GM18519 (cell line): ENCODE results near the gene HEPACAM.

ENCODE experiments used
- ATAC-seq: cut with Tn5 transposase; IDR thresholded peaks from one replicate; pipeline ENCODE4 v1.9.1; 2021; ENCODE audit warnings: mild to moderate bottlenecking, moderate library complexity; ENCODE audit not compliant: unreplicated experiment, low FRiP score

HEPACAM gene

DNA sequence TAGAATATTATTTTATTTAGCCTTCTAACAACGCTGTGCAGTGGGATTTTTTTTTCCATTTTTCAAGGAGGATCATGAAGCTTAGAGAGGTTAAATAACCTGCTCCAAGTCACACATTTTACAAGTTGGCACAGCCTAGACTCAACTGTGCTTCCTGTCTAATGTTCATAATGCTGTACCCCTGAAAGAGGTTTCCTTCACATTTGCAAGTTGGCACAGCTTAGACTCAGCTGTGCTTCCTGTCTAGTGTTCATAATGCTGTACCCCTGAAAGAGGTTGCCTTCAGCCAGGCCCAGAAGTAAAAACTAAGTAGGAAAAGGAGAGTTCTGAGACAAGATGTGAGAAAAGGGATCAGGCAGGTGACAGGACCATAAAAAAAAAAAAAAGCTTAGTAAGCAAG lies 7.9 kb upstream of the HEPACAM start:
- ATAC-seq = no peak

DNA sequence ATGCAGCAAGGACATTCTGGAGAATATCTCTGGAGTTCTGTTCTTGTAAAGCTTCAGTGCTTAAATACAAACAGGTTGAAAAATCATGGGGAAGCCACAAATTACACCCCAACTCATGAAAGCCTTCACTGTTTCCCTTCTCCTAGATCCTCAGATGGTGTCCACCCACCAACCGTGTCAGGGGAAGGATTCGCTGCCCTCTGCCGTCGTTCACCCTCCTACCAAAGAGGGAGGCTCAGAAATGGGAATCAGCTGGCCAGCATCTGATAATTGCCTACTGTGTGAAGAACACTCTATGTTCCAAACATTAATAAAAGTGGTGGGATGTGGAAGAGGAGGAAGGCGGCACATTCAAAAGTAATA lies 7.4 kb upstream of the HEPACAM start:
- ATAC-seq = no peak

DNA sequence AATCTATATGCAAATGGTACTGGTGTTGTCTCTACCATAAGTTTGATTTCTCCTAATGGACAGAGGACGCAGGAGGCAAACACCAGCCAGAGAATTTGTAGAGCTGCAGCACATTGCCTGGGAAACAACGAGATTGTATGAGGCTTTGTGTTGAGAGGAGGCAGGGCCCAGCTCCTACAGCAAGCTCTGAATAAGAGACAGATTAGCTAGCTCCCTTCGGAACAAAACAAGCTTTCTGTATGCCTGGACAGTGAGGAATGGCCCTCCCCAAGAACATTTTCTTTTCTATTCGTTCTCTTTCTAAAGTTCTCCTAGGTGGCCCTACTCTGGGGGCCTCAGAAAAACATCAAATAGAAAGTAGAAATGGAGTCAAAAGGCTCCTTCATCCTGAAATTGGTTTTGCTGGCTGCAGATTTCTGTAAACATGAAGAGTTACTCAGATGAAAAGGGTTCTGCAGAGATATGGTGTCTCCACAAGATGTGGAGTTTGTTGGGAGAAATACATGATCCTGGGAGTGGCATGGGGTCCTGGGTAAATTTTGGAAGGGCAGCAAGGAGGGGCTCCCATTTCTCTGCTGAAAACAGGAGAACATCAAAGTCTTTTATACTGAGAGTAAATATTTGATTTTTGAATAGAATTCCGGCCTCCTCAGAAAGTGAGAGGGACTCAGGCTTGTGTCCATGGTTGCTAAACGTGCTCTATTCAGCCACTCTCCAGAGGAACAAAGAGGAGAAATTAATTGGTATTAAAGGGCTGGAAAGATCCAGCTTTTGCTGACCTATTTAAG lies 6.8 kb upstream of the HEPACAM start:
- ATAC-seq = no peak

DNA sequence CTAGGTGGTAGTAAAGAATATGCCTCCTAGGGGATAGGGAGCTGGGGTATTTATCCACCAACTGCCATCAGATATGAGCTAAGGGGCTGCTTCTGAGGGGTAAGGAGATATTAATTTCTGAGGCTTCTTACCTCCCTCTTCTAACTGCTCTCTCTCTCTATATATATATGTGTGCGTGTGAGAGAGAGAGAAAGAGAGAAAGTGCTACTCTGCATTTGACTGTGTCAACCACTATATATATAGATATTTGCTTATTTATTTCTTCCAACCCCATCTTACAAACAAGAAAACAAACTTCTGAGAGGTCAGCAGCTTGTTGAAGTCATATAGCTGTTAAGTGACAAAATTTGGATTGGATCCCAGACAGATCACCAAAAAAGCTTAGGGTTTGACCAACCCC lies 5.9 kb upstream of the HEPACAM start:
- no peak for ATAC-seq

DNA sequence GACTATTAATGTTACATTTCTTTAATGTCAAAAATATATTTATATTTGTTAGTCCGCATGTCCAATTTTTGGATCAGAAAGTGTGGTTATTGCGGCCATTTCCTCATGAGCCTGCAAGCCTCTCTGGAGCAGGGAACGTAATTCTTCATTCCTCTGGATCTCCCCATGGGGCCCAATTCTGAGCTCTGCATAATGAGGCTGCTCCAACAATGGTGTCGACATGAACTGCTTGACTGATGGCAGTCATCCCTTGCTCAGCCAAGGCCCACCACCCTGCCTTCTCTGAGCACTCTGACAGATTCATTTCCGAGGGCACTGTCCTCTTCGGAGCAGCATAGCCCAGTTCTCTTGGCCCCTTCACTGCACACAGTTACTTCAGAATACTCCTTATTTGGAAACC lies 3.1 kb upstream of the HEPACAM start:
- no peak for ATAC-seq

DNA sequence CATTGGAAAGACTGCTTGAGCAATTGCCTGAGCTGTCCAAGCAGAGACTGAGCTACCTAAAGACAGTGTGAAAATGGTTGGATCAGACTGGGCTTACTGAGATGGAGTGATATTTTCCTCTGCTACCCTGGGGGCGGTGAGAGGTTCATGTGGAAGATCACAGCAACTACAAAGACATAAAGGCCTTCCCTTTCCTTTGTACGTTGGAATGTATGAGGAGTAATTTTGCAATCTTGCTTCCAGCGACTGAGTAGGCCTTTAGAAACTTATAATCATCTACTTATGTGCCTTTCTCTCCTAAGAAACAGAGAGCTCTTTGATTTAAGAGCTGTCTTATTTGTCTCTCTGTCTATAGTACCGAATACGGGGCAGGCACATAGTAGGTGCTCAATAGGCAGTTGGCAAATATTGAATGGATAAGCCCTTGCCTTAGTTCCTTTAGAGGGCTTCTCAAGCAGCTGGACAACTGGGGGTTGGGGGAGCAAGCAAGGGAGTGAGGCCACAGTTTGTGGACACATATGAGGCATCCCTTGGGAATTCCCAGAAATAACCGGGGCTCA lies 2.4 kb upstream of the HEPACAM start:
- no peak for ATAC-seq

DNA sequence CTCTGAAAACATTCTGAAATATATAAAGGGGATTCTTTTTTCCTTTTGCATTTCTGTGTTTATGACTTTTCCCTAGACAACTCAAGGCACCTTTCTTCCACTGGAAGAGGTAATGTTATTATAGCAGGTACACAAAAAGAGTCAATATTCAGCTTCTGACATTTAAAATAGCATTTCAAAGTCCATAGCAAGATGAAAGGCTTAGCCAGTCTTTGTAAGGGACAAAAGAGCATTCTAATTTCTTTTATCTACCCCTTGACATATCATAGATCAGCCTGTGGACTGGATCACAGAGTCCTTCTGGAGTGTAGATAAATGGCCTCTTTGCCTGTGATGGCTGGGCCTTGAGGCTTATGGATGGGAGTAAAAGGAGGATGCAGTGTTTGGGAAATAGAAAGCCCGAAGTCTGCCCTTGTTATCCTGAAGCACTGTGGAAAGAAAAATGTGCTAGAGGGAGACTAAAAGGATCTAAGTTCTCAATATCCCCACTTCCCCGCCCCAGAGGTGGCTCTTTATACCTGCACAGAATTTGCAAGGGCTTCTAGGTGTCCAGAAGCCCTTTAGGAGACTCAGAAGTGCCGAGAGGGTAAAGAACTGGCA lies 1.6 kb upstream of the HEPACAM start:
- ATAC-seq = no peak

DNA sequence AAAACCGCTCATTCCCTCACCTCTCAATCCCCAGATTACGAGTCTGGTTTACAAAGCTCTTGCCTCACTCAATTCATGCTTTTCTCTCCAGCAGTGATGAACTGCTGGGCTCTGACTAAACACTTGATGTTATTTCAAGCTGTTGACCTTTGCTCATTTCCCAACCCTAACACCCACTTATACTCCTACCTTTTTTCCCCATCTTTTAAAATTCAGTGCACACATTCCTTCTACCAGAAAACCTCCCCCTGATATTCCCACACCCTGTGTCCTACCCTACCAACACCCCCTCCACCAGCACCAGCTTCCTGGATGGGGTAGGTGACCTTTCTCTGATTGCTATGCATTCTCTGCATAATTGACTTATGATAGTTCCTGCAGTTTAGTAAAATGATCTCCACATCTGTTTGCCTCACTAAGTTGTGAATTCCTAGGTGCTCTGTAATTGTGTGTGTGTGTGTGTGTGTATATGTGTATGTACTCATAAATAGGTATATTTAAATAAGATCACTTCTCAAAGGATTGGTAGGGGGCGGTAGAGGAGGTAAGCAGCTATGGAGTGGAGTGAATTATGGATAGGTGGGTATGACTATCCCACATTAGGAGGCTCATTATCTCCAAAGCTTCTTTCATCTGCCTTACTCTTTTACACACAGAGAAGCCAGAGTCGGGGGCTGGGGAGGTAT lies 842 bp downstream of the HEPACAM start:
- ATAC-seq = no peak

DNA sequence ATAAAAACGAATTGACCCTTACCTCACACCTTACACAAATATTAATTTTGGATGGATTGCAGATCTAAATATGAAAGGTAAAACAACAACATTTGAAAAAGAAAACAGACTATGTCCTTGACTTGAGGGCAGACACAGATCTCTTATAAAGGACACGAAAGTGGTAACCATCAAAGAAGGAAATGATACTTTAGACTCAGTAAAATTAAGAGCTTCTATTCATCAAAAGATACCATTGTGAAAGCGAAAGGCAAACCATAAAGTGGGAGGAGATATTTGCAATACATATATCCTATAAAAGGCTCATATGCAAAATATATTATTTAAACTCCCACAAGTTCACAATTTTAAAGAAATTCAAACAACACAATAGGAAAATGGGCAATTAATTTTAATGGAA lies 5.0 kb downstream of the HEPACAM start:
- peak; percentile 75 for ATAC-seq

DNA sequence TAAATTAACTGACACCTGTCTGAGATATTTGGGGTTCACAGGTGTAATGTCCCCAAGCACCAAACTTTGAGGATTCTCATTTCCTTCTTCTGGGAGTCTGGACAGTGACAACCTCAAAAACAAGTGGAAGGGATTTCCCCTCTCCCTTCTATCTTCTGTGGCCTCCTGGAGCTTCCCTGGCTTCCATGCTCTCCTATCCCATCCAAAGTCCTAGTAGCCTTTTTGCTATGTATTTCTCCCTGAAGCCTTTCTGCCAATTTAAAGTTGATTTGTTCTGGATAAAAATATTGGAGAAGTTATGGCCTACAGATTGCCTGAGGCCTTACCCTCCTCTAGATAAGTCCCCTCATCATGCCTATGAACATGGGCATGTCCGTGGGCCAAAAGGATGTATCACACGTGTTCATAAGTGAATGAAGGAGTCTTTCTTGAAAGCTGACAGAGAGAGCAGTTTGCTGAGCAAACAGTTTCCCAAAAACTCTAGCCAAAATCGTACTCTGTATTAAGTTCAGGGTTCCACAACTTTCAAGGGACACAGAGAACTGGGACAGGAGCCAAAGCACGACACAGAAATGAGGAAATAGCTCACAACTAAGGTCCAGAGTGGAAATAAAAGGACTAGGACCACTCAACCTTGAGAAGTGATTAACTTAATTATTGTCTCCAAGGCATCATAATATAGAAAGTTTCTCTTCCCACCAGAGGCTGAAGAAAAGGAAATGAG lies 6.7 kb downstream of the HEPACAM start:
- no peak for ATAC-seq

DNA sequence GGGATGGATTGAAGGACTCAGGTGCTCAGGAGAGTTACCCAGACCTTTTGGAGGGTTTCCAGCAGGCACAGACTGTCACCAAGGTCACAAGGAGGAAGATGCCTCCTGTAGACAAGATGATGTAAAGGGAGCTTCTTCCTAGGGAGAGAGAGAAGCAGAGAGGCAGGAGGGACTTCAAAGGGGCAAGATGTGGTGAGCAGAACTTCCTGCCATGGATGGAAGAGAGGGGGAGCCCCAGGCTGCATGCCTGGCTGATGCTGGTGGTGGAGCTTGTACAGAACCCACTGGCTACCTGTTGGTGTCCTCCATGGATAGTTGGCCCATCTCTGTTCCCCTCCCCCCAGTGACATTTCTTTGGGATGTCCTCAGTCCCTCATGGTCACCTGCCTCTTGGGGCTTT lies 12.6 kb downstream of the HEPACAM start:
- ATAC-seq = no peak

DNA sequence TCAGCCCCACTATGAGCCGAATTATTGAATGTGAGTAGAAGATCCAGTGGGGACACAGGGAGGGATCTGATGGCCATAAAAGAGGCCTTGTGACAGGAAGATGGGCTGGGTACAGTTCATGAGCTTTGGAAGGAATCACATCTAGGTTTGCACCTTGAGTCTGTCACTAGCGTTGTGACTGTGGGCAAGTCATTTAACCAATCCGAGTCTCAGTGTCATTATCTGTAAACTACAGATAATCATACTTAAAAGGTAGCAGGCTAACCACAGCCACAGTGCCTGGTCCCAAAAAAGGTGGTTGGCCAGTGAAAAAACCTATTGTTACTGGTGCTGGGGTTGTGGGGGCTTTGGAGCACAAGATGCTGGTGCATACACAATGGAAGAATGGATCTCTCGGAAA lies 13.0 kb downstream of the HEPACAM start:
- ATAC-seq = no peak

DNA sequence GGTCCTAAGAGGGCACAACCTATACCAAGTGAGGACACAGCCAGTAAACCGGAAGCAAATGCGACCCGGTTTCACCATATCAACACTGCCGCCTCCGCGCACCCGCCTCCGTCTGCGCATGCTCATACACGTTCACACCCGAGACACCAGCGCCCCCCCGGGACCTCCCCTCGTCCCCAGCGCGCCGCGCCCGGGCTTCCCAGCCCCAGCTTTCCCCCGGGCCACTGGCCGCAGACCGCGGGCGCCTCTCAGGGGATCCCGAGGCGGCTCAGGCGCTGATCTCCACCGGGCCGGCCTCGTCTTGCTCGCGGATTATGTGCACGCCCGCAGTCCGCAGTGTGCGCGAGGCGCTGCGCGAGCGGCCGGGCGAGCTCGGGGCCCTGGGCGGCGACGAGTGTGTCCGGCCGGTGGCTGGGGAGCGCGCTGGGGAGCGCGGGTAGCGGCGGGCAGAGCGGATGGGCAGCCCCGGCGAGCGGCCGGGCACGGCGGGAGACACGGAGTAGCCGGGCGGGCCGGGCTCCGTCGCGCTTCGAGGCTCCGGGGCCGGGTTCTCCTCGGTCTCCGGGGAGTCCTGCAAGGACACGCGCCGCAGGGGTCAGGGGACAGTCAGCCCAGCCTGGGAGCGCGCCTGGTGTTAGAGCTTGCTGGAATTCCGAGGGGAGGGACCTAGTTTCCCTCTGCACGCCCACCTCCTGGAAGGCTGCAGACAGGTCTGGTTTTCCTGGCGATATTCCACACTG lies 14.8 kb downstream of the HEPACAM start:
- ATAC-seq = no peak

DNA sequence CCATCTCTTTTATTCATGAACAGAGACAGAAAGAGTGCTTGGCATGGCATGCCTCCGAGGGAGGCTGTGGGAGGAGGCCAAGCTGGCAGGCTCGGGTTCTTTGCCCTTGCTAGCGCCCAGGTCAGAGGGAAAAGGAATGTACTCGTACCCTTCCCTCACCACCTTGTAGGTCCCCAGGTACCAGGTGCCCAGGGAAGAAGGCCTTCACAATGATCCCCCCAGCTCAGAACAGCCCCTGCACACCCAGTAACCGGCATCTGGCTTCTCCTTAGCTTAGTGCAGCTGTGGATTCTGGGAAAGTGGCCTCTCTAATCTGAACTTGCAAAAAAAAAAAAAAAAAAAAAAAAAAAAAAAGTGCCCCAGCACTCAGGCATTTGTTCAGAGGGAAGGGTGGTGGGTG lies 15.5 kb downstream of the HEPACAM start:
- no peak for ATAC-seq

DNA sequence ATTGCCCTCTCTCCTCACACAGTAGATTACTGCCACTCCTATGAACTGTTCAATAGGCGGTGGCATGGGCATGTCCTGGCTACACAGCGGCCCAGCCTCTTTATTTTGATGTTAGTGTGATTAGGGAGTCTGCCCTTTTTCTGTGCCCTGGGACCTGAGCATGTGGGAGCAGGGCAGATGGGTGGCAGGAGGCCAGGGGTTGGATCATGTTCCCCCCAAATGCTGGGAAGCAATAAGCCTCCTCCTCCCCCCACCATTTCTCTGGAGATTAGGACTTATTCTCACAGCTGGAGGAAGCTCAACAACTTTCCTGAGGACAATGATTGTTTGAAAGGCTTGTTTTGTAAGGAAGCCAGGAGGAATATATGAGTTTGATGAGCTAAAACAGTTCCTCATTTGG lies 15.9 kb downstream of the HEPACAM start:
- ATAC-seq = no peak

DNA sequence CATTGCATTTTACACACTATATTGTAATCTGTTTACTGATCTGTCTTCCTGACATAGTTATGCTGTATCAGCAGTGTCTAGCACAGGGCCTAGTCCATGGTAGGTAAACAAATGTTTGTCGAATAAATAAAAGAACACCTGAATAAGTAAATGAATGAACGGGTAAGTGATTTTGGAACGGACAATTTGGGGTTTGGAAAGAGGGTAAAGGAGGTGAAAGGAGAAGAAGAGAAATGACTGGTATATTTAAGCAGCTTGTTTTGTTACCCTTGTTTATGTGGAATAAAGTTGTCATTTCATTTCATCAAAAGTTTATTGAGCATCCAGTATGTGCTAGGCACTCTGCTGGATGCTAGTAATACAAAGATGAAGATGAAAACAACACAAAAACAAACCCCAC lies 16.9 kb downstream of the HEPACAM start, which contains the start of gene HEPN1:
Gene HEPN1 (plus strand): TSS at position 301 of the 400 bp plus-strand sequence.
- ATAC-seq = no peak

DNA sequence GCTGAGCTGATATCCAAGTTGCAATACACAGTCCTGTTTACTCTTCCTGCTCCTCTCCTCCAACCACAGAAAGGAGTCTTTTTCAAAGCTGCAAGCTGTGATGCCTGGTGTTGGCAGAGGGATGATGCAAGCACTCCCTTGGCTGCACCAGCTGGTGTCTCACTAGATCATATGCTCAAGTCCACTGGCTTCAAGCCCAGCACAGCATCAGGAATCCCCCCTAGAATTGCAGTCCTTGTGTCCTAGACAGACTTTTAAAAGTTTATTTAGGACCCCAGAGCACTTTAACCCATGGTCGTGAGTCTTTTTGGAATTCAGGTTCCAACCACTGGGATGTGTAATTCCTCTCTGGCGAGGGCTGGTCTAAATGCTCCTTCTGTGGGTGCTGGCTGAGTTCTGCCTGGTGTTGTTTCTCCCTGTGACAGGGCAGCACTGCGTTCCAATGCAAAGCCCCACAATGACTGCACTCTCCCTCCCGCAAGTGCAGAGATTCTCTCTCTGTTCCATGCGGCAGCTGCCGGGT lies 18.7 kb downstream of the HEPACAM start:
- ATAC-seq = no peak

DNA sequence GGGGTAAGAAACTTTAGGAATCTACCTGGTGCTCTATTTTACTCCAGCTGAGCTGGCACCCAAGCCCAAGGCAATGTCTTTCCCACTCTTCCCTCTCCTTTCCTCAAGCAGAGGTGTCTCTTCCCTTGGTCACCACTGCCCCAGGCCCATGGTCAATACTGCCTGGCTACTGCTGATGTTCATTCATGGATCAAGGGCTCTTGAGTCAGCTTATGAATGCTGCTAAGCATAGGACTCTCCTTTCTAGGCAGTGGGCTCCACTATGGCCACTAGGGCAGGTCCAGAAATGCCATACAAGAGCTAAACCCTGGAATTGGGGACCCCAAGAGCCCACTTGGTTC lies 19.5 kb downstream of the HEPACAM start:
- no peak for ATAC-seq

DNA sequence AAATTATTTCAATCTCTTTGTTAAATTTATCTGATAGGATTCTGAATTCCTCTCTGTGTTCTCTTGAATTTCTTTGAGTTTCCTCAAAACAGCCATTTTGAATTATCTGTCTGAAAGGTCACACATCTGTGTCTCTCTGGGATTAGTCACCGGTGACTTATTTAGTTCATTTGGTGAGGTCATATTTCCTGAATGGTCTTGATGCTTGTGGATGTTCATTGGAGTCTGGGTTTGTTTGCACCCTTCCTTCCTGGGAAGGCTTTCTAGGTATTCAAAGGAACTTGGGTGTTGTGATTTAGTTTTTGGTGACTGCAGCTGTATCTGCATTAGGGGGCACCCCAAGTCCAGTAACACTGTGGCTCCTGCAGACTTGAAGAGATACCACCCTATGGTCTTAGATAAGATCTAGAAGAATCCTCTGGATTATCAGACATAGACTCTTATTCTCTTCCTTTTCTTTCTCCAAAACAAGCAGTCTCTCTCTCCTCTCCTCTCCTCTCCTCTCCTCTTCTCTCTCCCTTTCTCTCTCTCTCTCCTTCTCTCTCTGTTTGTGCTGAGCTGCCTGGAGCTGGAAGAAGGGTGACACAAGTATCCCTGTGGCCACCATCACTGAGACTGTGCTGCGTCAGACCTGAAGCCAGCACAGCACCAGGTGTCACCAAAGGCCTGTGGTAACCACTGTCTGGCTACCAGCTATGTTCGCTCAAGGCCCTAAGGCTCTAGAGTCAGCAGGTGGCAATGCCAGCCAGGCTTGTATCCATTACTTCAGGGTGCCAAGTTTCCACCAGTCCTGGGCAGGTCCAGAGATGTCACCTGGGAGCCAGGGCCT lies 20.1 kb downstream of the HEPACAM start:
- ATAC-seq = no peak
